ENCODE data around the gene CHRNA10.

DNA sequence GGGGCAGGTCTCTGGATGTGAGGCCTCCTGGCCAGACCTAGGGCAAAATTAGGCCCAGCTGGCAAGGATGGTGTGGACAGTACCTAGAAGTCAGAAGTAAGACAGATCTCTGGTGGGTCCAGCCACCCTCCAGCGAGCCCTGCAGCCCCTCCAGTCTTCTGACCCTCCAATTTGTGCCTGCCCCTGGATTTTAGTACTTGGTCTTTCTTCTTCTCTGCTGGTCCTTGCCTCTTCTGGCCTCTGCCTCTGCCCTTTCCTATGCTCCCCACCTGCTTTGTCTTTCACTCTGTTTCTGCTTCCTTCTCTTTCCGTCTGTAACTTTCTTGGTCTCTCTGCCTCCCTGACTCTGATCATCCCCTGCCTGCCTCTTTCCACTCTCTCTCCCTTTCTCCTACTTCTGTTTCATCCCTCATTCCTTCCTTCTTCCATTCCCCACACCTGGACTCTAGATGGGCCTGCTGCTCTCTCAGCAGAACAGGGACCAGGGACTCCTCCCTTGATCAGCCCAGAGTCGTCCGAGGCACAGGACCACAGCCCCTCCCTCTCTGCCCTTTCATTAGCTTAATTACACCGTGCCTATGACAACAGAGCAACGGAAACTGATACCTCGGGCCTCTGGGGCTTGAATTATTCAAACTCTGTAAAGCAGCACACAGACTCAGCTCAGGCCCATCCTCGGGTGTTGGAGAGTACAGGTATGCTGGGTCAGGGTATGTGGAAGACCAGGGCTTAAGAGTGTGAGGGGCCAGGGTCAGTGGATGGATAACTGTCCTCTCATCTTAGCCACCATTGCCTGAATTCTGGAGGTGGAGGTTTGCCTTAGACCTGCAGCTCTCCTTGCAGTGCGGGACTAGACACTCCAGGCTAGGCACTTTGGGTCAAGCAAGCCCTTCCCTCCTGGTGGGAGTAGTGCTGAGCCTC is at the start of gene CHRNA10:
- TF ChIP-seq, protein P1, sequence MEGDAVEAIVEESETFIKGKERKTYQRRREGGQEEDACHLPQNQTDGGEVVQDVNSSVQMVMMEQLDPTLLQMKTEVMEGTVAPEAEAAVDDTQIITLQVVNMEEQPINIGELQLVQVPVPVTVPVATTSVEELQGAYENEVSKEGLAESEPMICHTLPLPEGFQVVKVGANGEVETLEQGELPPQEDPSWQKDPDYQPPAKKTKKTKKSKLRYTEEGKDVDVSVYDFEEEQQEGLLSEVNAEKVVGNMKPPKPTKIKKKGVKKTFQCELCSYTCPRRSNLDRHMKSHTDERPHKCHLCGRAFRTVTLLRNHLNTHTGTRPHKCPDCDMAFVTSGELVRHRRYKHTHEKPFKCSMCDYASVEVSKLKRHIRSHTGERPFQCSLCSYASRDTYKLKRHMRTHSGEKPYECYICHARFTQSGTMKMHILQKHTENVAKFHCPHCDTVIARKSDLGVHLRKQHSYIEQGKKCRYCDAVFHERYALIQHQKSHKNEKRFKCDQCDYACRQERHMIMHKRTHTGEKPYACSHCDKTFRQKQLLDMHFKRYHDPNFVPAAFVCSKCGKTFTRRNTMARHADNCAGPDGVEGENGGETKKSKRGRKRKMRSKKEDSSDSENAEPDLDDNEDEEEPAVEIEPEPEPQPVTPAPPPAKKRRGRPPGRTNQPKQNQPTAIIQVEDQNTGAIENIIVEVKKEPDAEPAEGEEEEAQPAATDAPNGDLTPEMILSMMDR (IDR thresholded peaks at IDR 0.05), result no peak
- TF ChIP-seq POLR2A (IDR thresholded peaks at IDR 0.05), result no peak
